ENCODE data around the gene ULK4. TPM values are rescaled to one million over a fixed set of nuclear protein-coding genes. Genes with fewer than 3 reads are reported as not detected.
A peak's percentile ranks its signal among the peaks of the same experiment; 100 is the strongest.

The ULK4 gene
- total RNA-seq, 4 donors from 2014 or later = 8.4 to 43.8 (median 20.8) TPM

DNA sequence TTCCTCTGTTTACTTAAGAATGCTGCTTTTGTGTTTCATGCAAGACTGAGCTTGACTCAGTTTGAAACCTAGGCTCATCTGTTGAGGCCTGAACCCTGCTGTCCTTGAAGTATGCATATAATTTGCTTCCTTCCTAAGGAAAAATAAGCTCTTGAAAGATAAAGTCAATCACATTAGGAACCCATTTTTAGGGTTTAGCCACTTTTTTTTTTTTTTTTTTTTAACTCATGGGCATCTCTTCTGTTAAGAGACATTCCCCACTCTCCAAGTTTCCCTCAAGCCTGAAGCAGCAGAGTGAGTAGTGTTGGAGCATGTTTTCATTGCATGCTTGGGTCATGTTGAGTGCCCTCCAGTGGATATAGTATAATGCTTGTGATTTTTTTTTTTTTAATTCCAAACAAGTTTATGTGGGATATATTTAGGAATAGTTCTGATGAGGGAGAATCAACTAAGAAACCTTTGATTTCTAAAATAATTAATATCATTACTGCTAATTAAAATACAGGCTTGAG lies 759.0 kb downstream of the ULK4 start:
- no peak for DNase-seq
- no peaks in the 10 kb centered on the region for H3K9me3 ChIP-seq

DNA sequence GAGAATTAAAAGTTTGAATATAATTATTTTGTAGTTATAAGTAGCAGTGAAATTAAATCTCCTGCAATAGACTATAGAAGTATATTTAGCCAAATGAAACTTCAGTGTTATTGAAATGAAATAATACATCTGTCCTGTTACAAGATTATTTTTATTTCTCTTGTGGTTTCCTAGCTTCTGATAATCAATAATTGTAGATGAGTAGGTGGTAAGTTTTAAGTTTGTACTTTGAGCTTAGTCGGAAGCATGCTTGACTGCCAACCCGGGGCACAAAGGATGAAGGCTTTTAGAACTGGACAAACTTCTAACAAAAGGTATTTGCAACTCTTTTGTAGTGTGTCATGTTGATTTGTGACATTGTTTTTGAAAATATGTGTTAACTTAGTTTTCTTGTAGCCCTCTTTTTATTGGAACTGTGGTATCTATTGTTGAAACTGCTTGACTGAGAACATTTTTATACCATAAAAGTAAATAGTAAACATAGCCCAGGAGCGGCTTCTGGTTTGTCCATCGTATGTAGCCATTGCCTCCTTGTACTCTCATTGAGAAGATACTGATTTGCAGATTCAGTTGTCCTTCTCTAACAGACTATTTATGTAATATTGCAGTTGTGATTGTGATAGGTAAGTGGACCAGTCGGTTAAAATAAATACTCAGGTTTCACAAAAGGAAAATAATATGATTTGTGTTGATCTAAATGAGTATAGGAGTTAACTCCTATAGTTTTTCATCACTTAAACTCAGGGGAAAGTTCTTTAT lies 759.6 kb downstream of the ULK4 start:
- Histone ChIP-seq H3K9me3 (no peaks in the 10 kb centered on the region), H3K4me3 (peak overlapping the region in 2 of 4 donors; percentile 94 to 98), H3K36me3 (no peaks in the 10 kb centered on the region), H3K4me1 (peaks cover 0 to 55% (median 21%) of the 10 kb centered on the region in 4 donors), H3K27me3 (no peaks in the 10 kb centered on the region), H3K27ac (peak overlapping the region in 1 of 4 donors; percentile 2)
- TF ChIP-seq, protein P1, sequence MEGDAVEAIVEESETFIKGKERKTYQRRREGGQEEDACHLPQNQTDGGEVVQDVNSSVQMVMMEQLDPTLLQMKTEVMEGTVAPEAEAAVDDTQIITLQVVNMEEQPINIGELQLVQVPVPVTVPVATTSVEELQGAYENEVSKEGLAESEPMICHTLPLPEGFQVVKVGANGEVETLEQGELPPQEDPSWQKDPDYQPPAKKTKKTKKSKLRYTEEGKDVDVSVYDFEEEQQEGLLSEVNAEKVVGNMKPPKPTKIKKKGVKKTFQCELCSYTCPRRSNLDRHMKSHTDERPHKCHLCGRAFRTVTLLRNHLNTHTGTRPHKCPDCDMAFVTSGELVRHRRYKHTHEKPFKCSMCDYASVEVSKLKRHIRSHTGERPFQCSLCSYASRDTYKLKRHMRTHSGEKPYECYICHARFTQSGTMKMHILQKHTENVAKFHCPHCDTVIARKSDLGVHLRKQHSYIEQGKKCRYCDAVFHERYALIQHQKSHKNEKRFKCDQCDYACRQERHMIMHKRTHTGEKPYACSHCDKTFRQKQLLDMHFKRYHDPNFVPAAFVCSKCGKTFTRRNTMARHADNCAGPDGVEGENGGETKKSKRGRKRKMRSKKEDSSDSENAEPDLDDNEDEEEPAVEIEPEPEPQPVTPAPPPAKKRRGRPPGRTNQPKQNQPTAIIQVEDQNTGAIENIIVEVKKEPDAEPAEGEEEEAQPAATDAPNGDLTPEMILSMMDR (IDR thresholded peaks at IDR 0.05) = no peak
- no peak for TF ChIP-seq POLR2A (IDR thresholded peaks at IDR 0.05)
- DNase-seq = no peak

More for the DNA sequence above, 759.0 kb downstream of the ULK4 start:
- no peak for TF ChIP-seq POLR2A (IDR thresholded peaks at IDR 0.05)
- TF ChIP-seq, protein P1 (IDR thresholded peaks at IDR 0.05) = peak in 4 of 6 experiments; percentile 21 to 49 (median 42)
- peaks cover 0 to 60% (median 23%) of the 10 kb centered on the region in 4 donors for H3K4me1 ChIP-seq
- no peak overlapping the region for H3K27ac ChIP-seq
- H3K36me3 ChIP-seq = no peaks in the 10 kb centered on the region
- H3K4me3 ChIP-seq = peak overlapping the region in 2 of 4 donors; percentile 94 to 98
- no peaks in the 10 kb centered on the region for H3K27me3 ChIP-seq

- Histone ChIP-seq H3K9me3 (no peaks in the 10 kb centered on the region), H3K27me3 (no peaks in the 10 kb centered on the region), H3K36me3 (no peaks in the 10 kb centered on the region), H3K4me3 (peak overlapping the region; percentile 77 to 98 (median 94)), H3K27ac (peak overlapping the region; percentile 97 to 99 (median 98)), H3K4me1 (peaks cover 0 to 39% (median 15%) of the 10 kb centered on the region in 4 donors)
- peak in 1 of 3 donors; percentile 23 for DNase-seq
- TF ChIP-seq POLR2A (IDR thresholded peaks at IDR 0.05) = peak in 1 of 2 donors; percentile 26
- TF ChIP-seq, protein P1 (IDR thresholded peaks at IDR 0.05) = no peak
These were observed 761.3 kb downstream of the ULK4 start for GRCh38 chr3:41200669-41201021.

GRCh38 chr3:41199866-41200668 lies 761.8 kb downstream of the ULK4 start:
- H3K4me1 ChIP-seq = peaks cover 0 to 34% (median 12%) of the 10 kb centered on the region in 4 donors
- peak overlapping the region; percentile 97 to 99 (median 98) for H3K27ac ChIP-seq
- no peak for TF ChIP-seq POLR2A (IDR thresholded peaks at IDR 0.05)
- TF ChIP-seq, protein P1 (IDR thresholded peaks at IDR 0.05) = no peak
- H3K9me3 ChIP-seq = no peaks in the 10 kb centered on the region
- no peaks in the 10 kb centered on the region for H3K27me3 ChIP-seq
- H3K36me3 ChIP-seq = no peaks in the 10 kb centered on the region
- peak; percentile 51 to 67 (median 66) for DNase-seq
- H3K4me3 ChIP-seq = peak overlapping the region; percentile 77 to 98 (median 94)
